Osteoblast (primary cell): ENCODE data around the gene MRPL46. TPM values are rescaled to one million over a fixed set of nuclear protein-coding genes. Genes with fewer than 3 reads are reported as not detected.
"Not testable (repeated sequence)": the region's sequence is repeated elsewhere in the genome, so short reads cannot be mapped to it uniquely, and the experiment has no call there.

Source experiments
- DNase-seq: peaks from one replicate; pipeline ENCODE4 v3.0.0; 2011; ENCODE audit warnings: low spot score, mixed read lengths; ENCODE audit not compliant: insufficient read length; ENCODE audit errors: missing footprints
- H2AFZ ChIP-seq: 2 replicates; pipeline ENCODE4 v1.6.0; 2011; ENCODE audit warnings: mild to moderate bottlenecking, low read length
- H3K27ac ChIP-seq: 2 replicates; pipeline ENCODE4 v1.5.1; 2011; ENCODE audit warnings: mild to moderate bottlenecking, low read depth, low read length, moderate library complexity
- H3K27me3 ChIP-seq: 2 replicates; pipeline ENCODE4 v1.6.0; 2012; ENCODE audit warnings: mild to moderate bottlenecking, control low read depth, inconsistent platforms, low read length, moderate library complexity; ENCODE audit not compliant: insufficient read depth
- H3K36me3 ChIP-seq: 2 replicates; pipeline ENCODE4 v1.5.1; 2011; ENCODE audit warnings: mild to moderate bottlenecking, low read length, control low read depth, moderate library complexity; ENCODE audit not compliant: insufficient read depth
- H3K4me1 ChIP-seq: 2 replicates; pipeline ENCODE4 v1.5.1; 2011; ENCODE audit warnings: mild to moderate bottlenecking, low read length, control low read depth, moderate library complexity; ENCODE audit not compliant: insufficient read depth
- H3K4me2 ChIP-seq: 2 replicates; pipeline ENCODE4 v1.6.0; 2011; ENCODE audit warnings: mild to moderate bottlenecking, low read length; ENCODE audit not compliant: insufficient read depth
- H3K4me3 ChIP-seq: fragments of 200-600 bp; sonication (generic); 3 replicates; pipeline ENCODE4 v1.5.1; 2012; ENCODE audit warnings: mild to moderate bottlenecking, low read length, inconsistent platforms; ENCODE audit not compliant: insufficient read depth
- H3K79me2 ChIP-seq: 2 replicates; pipeline ENCODE4 v1.6.0; 2012; ENCODE audit warnings: mild to moderate bottlenecking, low read length, control low read depth, inconsistent platforms; ENCODE audit not compliant: insufficient read depth
- H3K9me3 ChIP-seq: 2 replicates; pipeline ENCODE4 v1.5.1; 2011; ENCODE audit warnings: low read depth, low read length, control low read depth
- H4K20me1 ChIP-seq: 2 replicates; pipeline ENCODE4 v1.6.0; 2012; ENCODE audit warnings: mild to moderate bottlenecking, low read length, control low read depth; ENCODE audit not compliant: insufficient read depth
- total RNA-seq: library from RNA; depleted of rRNA; stranded (reverse); fragments of >200 nt; gene quantifications from 2 replicates; pipeline ENCODE4 v1.2.3, GENCODE V29; 2012
- TF ChIP-seq, protein P1 (sequence below): IDR thresholded peaks from 2 replicates; pipeline ENCODE4 v1.5.1; 2011; ENCODE audit warnings: mild to moderate bottlenecking, low read depth, low read length, moderate library complexity; ENCODE audit errors: extremely low read depth

The MRPL46 gene
- total RNA-seq, 1 donor, result 11.2 TPM

DNA sequence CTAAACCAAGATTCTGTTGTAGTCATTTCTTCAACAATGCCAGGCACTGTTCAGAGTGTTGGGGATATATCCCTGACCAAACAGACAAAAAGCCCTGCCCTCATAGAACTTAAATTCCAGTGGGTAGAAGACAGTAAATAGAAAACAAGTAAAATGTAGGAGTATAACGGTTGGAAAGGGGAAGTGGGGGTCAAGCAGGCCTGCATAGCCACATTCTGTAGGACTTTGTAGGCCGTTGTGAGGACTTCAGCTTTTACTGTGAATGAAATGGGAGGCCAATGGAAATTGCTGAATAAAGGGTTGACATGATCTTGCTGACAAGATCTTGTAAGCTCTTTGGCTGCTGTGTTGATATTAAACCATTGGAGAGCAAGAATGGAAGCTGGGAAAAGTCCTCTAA is 2.1 kb upstream of the MRPL46 start:
- H3K4me2 ChIP-seq, result no peak overlapping the region
- H3K36me3 ChIP-seq, result peaks cover 34% of the 10 kb centered on the region
- H3K9me3 ChIP-seq, result no peaks in the 10 kb centered on the region
- H3K4me3 ChIP-seq, result no peak overlapping the region
- TF ChIP-seq, protein P1, sequence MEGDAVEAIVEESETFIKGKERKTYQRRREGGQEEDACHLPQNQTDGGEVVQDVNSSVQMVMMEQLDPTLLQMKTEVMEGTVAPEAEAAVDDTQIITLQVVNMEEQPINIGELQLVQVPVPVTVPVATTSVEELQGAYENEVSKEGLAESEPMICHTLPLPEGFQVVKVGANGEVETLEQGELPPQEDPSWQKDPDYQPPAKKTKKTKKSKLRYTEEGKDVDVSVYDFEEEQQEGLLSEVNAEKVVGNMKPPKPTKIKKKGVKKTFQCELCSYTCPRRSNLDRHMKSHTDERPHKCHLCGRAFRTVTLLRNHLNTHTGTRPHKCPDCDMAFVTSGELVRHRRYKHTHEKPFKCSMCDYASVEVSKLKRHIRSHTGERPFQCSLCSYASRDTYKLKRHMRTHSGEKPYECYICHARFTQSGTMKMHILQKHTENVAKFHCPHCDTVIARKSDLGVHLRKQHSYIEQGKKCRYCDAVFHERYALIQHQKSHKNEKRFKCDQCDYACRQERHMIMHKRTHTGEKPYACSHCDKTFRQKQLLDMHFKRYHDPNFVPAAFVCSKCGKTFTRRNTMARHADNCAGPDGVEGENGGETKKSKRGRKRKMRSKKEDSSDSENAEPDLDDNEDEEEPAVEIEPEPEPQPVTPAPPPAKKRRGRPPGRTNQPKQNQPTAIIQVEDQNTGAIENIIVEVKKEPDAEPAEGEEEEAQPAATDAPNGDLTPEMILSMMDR, result no peak
- DNase-seq, result no peak
- H4K20me1 ChIP-seq, result no peaks in the 10 kb centered on the region
- no peak overlapping the region for H3K27ac ChIP-seq
- peaks cover 40% of the 10 kb centered on the region for H3K79me2 ChIP-seq
- H3K4me1 ChIP-seq, result peaks cover 24% of the 10 kb centered on the region
- no peak overlapping the region for H2AFZ ChIP-seq
- no peaks in the 10 kb centered on the region for H3K27me3 ChIP-seq

DNA sequence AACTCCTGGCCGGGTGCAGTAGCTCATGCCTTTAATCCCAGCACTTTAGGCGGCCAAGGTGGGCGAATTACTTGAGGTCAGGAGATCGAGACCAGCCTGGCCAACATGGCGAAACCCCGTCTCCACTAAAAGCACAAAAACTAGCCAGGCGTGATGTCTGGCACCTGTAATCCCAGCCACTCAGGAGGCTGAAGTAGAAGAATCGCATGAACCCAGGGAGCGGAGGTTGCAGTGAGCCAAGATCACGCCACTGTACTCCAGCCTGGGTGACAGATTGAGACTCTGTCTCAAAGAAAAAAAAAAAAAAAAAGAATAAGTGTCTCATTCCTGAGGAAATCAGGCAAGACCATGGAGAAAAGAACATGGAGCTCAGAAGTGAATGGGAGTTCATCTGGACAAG is 1.5 kb upstream of the MRPL46 start:
- not testable (repeated sequence) for H3K27ac ChIP-seq, H2AFZ ChIP-seq, H3K27me3 ChIP-seq, H4K20me1 ChIP-seq, DNase-seq, H3K9me3 ChIP-seq
- Histone ChIP-seq H3K4me2 (peak overlapping the region; percentile 86), H3K36me3 (peaks cover 39% of the 10 kb centered on the region), H3K4me1 (peaks cover 24% of the 10 kb centered on the region), H3K79me2 (peaks cover 40% of the 10 kb centered on the region), H3K4me3 (peak overlapping the region; percentile 87)

DNA sequence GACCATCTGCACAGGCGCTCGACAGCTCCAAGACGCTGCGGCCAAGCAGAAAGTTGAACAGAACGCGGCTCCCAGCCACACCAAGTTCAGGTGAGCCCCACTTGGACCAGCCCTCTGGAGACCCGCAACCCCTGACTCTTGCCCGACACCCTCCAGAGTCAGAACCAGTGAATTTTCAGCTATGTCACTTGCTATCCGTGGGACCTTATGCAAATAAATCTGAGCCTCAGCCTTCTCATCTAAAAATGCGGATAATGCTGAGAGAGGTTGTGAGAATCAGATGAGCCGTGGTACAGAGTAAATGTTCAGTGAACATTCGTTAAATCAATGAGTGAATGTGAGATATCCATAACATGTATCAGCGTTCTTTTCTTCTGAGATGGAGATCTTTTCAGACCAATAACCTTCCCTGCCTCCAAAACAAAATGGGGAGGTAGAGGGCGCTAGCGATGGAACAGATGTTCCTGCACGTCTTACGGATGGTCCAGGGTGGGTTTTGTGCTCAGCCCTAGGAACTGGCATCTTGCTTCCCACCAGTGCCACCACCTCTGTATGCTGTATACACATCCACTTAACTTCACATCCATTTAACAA is 844 bp upstream of the MRPL46 start:
- Histone ChIP-seq H3K27me3 (no peaks in the 10 kb centered on the region), H3K27ac (peak overlapping the region; percentile 98), H3K4me1 (peaks cover 24% of the 10 kb centered on the region), H3K4me3 (peak overlapping the region; percentile 87), H2AFZ (peak overlapping the region; percentile 92), H3K9me3 (no peaks in the 10 kb centered on the region), H4K20me1 (no peaks in the 10 kb centered on the region), H3K36me3 (peaks cover 37% of the 10 kb centered on the region), H3K4me2 (peak overlapping the region; percentile 86), H3K79me2 (peaks cover 40% of the 10 kb centered on the region)
- TF ChIP-seq, protein P1, result peak; percentile 55
- DNase-seq, result no peak

DNA sequence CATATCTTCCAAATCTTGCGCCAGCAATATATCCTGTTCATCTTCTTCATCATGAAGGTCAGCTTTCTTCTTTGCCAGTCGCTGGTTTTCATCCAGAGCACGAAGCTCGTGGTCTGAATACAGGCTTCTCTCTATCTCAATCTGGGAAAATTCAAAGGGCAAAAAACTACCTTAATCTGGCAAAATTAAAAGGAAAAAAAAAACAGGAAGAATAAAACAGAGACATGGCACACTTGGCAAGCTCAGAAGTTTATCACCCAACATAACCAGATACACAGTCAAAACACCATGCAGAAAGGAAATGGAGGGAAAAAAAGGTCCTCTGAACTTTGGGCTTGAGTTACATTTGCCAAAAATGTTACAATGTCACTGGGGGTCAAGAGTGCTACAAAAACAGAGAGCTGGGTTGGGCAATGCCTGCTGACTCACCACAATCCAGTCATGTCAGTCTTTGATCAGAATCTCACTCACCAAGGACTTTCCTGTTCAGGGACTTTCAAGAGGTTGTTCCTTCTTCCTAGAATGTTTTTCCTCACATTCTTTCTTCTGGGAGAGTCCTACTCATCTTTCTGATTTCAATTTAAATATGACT is 1.5 kb downstream of the MRPL46 start:
- Histone ChIP-seq H3K27ac (peak overlapping the region; percentile 24), H3K4me1 (peaks cover 24% of the 10 kb centered on the region), H3K36me3 (peaks cover 36% of the 10 kb centered on the region), H3K27me3 (no peaks in the 10 kb centered on the region), H4K20me1 (no peaks in the 10 kb centered on the region), H3K4me3 (peak overlapping the region; percentile 87), H3K9me3 (no peaks in the 10 kb centered on the region), H2AFZ (no peak overlapping the region), H3K79me2 (peaks cover 37% of the 10 kb centered on the region), H3K4me2 (peak overlapping the region; percentile 86)
- TF ChIP-seq, protein P1, result no peak
- DNase-seq, result no peak
